DND-41 (cell line): ENCODE measurements around the gene TMEM208.

Experiments used
- CTCF ChIP-seq: IDR thresholded peaks from 2 replicates; pipeline ENCODE4 v1.5.1; 2012; ENCODE audit warnings: borderline replicate concordance, low read length, moderate library complexity, mild to moderate bottlenecking; ENCODE audit not compliant: poor library complexity, severe bottlenecking; ENCODE audit errors: extremely low read depth
- EZH2 ChIP-seq: IDR thresholded peaks from 3 replicates; pipeline ENCODE4 v1.6.1; 2012; ENCODE audit warnings: borderline replicate concordance, low read depth, mild to moderate bottlenecking, moderate library complexity, low read length, inconsistent platforms; ENCODE audit not compliant: severe bottlenecking

GRCh38 chr16:67245674-67246080, 18.7 kb downstream of the TMEM208 start:
- no peak for TF ChIP-seq CTCF
- no peak for TF ChIP-seq EZH2
